Measurements from ENCODE around the gene CCKAR.

DNA sequence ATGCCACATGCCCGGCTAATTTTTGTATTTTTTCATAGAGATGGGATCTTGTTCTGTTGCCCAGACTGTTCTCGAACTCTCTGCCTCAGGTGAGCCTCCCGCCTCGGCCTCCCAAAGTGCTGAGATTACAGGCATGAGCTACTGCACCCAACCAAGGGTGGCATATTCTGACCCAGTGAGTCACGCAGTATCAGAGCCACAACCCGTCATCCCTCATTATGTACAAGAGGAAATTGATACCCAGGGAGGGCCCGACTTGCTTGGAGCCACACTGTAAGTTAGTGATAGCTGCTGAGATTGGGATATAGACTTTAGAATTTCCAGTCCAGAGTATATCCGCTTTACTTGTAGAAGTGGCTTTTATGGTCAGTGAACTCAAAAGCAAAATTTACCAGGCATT lies 14.6 kb downstream of the CCKAR start:
- TF ChIP-seq EZH2phosphoT487 (IDR thresholded peaks at IDR 0.05; ENCODE audit: insufficient read depth, low read depth) (no peak), EZH2 (IDR thresholded peaks at IDR 0.05; ENCODE audit: insufficient read depth, poor library complexity, severe bottlenecking) (no peak)

Measured in GM23248 (cell line).